ENCODE results near the gene NDE1. TPM values are rescaled to one million over a fixed set of nuclear protein-coding genes. Genes with fewer than 3 reads are reported as not detected.
A peak's percentile ranks its signal among the peaks of the same experiment; 100 is the strongest.

The NDE1 gene
- total RNA-seq, 1 donor from 2014 or later = 17.5 TPM

GRCh38 chr16:15765880-15766279 is 115.8 kb downstream of the NDE1 start:
- peak; percentile 40 to 66 for DNase-seq (ENCODE audit: low read depth in 2 of 2)

GRCh38 chr16:15766918-15767317 is 116.9 kb downstream of the NDE1 start:
- DNase-seq (ENCODE audit: low read depth in 2 of 2) = no peak

DNA sequence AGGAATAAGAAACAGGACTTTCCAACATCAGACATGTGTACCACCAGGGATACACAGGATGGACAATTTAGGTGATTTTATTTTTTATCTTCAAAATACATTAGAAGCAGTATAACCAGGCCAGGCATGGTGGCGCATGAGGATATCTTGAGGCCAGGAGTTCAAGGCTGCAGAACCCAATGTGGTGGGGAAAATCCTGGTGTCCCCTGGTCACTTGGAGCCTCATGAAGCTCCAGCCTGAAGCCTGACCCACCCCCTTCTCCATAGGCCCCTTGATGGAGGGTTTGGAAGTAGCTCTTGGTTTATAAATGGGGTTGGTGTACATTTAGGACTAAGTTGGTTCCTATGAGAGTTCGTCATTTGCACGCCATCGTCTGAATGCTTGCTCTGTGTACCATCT is 118.2 kb downstream of the NDE1 start:
- DNase-seq (ENCODE audit: low read depth in 2 of 2) = no peak

DNA sequence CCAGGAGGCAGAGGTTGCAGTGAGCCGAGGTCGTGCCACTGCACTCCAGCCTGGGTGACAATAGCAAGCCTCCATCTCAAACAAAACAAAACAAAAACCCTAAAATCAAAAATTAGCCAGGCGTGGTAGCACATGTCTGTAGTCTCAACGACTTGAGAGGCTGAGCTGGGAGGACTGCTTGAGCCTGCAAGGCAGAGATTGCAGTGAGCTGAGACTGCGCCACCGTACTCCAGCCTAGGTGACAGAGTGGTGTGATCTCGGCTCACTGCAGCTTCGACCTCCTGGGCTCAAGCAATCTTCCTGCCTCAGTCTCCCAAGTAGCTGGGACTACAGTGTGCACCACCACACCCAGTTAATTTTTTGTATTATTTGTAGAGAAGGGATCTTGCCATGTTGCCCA is 119.2 kb downstream of the NDE1 start:
- DNase-seq (ENCODE audit: low read depth in 2 of 2) = no peak

DNA sequence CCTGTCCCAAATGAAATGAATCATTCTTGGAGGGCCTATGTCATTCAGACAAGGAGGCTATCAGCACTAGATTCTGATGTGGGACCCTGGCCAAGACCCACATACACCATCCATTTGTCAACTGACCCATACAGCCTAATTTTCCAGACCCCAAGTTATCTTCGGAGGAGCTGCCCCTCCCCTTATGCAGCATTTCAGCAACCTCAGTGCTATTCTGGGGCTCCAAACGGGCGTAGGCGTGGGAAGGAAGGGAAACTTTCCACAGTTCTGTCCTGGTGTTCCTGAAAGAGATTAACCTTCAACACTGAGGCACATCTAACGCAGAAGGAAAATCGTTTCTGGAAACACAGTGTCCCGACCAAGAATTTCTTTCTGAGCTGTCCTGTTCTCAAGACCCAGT is 120.1 kb downstream of the NDE1 start:
- DNase-seq (ENCODE audit: low read depth in 2 of 2) = no peak

DNA sequence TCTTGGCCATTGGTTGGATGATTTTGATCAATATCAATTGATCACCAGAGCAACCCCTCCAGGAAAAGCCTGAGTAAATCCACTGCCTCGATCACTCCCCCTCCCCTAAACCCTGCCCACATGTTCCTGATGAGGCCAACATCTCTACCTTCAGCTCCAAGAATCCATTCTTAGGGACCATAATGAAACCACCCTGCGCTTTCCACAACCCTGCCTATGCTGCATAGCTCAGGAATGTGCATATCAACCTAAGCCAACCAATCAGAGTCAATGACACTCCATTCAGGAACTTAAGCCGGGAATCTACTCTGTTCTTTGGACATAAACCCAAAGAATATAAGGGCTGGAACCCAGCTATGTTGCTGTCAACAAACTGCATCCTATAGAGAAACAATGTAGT is 120.5 kb downstream of the NDE1 start:
- peak; percentile 41 to 60 for DNase-seq (ENCODE audit: low read depth in 2 of 2)

DNA sequence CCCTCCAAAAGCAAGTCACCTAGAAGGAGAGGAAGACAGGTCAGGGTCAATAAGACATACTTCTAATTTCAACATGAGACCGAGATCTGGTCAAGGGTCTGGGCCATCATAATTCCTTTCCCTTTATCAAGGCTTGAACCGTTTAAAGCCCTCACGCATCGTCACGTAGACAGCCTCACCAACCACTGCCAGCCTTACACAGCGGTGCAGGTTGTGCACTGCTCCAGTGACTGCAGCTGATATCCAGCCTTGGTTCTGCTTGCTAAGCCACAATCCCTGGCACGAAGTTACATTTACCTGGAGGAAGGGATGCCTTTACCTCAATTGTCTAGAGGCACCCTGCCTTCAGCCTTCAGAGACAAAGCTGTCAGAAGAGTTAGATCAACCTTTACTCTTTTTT is 121.6 kb downstream of the NDE1 start:
- DNase-seq (ENCODE audit: low read depth in 2 of 2) = no peak

DNA sequence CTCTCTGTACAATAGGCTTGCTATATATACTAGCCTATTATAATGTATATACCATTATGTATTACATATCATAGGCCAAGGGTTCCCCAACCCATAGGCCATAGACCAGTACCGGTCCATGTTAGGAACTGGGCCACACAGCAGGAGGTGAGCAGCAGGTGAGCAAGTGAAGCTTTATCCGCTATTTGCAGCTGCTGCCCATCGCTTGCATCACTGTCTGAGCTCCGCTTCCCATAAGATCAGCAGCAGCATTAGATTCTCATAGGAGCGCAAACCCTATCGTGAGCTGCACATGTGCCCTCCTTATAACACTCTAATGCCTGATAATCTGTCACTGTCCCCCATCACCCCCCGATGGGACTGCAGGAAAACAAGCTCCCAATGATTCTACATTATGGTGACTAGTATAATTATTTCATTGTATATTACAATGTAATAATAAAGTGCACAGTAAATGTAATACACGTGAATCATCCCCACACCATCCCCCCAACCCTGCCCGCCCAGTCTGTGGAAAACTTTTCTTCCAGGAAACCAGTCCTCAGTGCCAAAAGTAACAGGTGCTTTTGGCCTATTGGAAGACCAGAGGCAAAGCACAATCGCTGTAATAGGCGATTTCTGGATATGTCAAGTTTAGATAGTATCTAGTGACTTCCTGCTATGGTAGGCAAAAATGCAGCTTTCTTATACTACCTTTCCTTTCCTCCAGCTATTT is 122.7 kb downstream of the NDE1 start:
- DNase-seq (ENCODE audit: low read depth in 2 of 2) = peak in 1 of 2 donors; percentile 76

- DNase-seq (ENCODE audit: low read depth in 2 of 2) = no peak
These were observed 123.9 kb downstream of the NDE1 start for GRCh38 chr16:15773968-15774367.

DNA sequence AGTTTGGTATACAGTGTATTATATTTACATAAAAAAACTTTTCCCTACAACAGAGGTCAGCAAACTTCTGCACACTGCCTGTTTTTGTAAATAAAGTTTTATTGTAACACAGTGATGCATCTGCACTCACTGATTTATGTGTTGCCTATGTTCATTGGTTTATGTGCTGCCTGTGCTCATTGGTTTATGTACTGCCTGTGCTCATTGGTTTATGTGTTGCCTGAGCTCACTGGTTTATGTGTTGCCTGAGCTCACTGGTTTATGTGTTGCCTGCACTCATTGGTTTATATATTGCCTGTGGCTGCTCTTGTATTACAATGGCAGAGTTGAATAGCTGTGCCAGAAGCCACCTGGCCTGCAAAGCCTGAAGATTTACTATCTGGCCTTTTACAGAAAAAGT is 125.2 kb downstream of the NDE1 start:
- peak in 1 of 2 donors; percentile 29 for DNase-seq (ENCODE audit: low read depth in 2 of 2)

- no peak for DNase-seq (ENCODE audit: low read depth in 2 of 2)
These were observed 125.7 kb downstream of the NDE1 start for GRCh38 chr16:15775663-15776304.

Other genes starting within 250 kb of the NDE1 start
- 12.3 and 15.5 TPM in 2 replicates for gene BMERB1, start 215.7 kb upstream of the NDE1 start, total RNA-seq
- gene MARF1, start 7.1 kb upstream of the NDE1 start, total RNA-seq = 9.8 and 14.3 TPM in 2 replicates
- under 0.01 TPM in 1 of 2 replicates, not detected in the other for gene MYH11, start 206.8 kb downstream of the NDE1 start, total RNA-seq
- gene CEP20, start 238.4 kb downstream of the NDE1 start, total RNA-seq = 14.4 and 18.1 TPM in 2 replicates

Data from lung microvascular endothelial cell (primary cell).